SK-N-SH (cell line): ENCODE measurements around the gene CEP112. TPM values are rescaled to one million over a fixed set of nuclear protein-coding genes. Genes with fewer than 3 reads are reported as not detected.

Experiments used
- CTCF ChIA-PET: fragments of 300-600, 350-600 bp; formaldehyde crosslinking; extraction: SDS; loops from one replicate; lab custom pipeline; 2021; lab: Yijun Ruan, JAX
- POLR2A ChIA-PET: fragments of 350-600 bp; sonication (Branson Sonifier 250); formaldehyde crosslinking; extraction: SDS; loops from one replicate; lab custom pipeline; 2020; ENCODE audit warnings: antibody characterized with exemption, inconsistent platforms; lab: Yijun Ruan, JAX
- DNase-seq: peaks from one replicate; pipeline ENCODE4 v3.0.0; 2012
- H2AFZ ChIP-seq: fragments of 200-600 bp; sonication (generic); 2 replicates; pipeline ENCODE4 v1.8.1; 2016; ENCODE audit warnings: antibody characterized with exemption, mild to moderate bottlenecking, low read depth
- H3F3A ChIP-seq: fragments of 200-600 bp; sonication (generic); replicated peaks from 2 replicates; pipeline ENCODE3; 2016; ENCODE audit warnings: antibody characterized with exemption, mild to moderate bottlenecking; ENCODE audit not compliant: insufficient read depth
- H3K27ac ChIP-seq, 2 experiments: fragments of 200-500 bp in 1 of 2; fragments of 200-600 bp in 1 of 2; sonication (Bioruptor generic) in 1 of 2; sonication (generic), shearing (Covaris generic) in 1 of 2; 2 replicates each; pipeline versions ENCODE4 v1.5.1 to v1.6.1; 2014 to 2016; ENCODE audit warnings: low read depth in 2 of 2, inconsistent platforms in 1 of 2, low read length in 1 of 2, mild to moderate bottlenecking in 1 of 2, mixed read lengths in 1 of 2
- H3K27me3 ChIP-seq: fragments of 200-600 bp; sonication (generic), shearing (Covaris generic); 2 replicates; pipeline ENCODE4 v1.6.1; 2016; ENCODE audit warnings: mixed run types; ENCODE audit not compliant: insufficient read depth
- H3K36me3 ChIP-seq, 2 experiments: fragments of 200-500 bp in 1 of 2; fragments of 200-600 bp in 1 of 2; sonication (Bioruptor generic) in 1 of 2; sonication (generic) in 1 of 2; replicated peaks in 1 of 2; 2 replicates each; pipeline versions ENCODE3 to v1.5.1; 2014 to 2016; ENCODE audit warnings: low read length in 1 of 2, mild to moderate bottlenecking in 1 of 2; ENCODE audit not compliant: insufficient read depth in 2 of 2, control insufficient read depth in 1 of 2
- H3K4me1 ChIP-seq, 2 experiments: fragments of 200-500 bp in 1 of 2; fragments of 200-600 bp in 1 of 2; sonication (Bioruptor generic) in 1 of 2; sonication (generic), shearing (Covaris generic) in 1 of 2; 2 replicates each; pipeline versions ENCODE4 v1.5.1 to v1.6.1; 2014 to 2016; ENCODE audit warnings: low read depth in 1 of 2, low read length in 1 of 2, mixed run types in 1 of 2; ENCODE audit not compliant: insufficient read depth in 2 of 2, control insufficient read depth in 1 of 2
- H3K4me2 ChIP-seq: fragments of 200-600 bp; sonication (generic), shearing (Covaris generic); 2 replicates; pipeline ENCODE4 v1.6.1; 2017; ENCODE audit warnings: mixed run types
- H3K4me3 ChIP-seq, 2 experiments: fragments of 200-500 bp in 1 of 2; fragments of 200-600 bp in 1 of 2; sonication (Bioruptor generic) in 1 of 2; sonication (generic), shearing (Covaris generic) in 1 of 2; 2 replicates each; pipeline versions ENCODE4 v1.5.1 to v1.8.1; 2014 to 2016; ENCODE audit warnings: low read depth in 2 of 2, inconsistent platforms in 1 of 2, low read length in 1 of 2, mild to moderate bottlenecking in 1 of 2, mixed read lengths in 1 of 2, moderate library complexity in 1 of 2
- H3K79me2 ChIP-seq: fragments of 200-600 bp; sonication (generic); 2 replicates; pipeline ENCODE4 v1.8.1; 2017; ENCODE audit warnings: mild to moderate bottlenecking; ENCODE audit not compliant: insufficient read depth
- H3K9ac ChIP-seq: fragments of 200-600 bp; sonication (generic); 2 replicates; pipeline ENCODE4 v1.6.1; 2017; ENCODE audit warnings: mixed run types
- H3K9me2 ChIP-seq: fragments of 200-600 bp; sonication (generic); 2 replicates; pipeline ENCODE4 v1.6.1; 2017; ENCODE audit warnings: mixed run types
- H3K9me3 ChIP-seq: fragments of 200-600 bp; sonication (generic); 2 replicates; pipeline ENCODE4 v1.6.1; 2017; ENCODE audit warnings: mixed run types, mild to moderate bottlenecking, moderate library complexity
- H4K20me1 ChIP-seq: fragments of 200-600 bp; sonication (generic); 2 replicates; pipeline ENCODE4 v1.6.1; 2017; ENCODE audit warnings: mild to moderate bottlenecking, mixed run types; ENCODE audit not compliant: insufficient read depth
- ELF1 ChIP-seq: IDR thresholded peaks from 2 replicates; pipeline ENCODE4 v1.4.0; 2012
- EP300 ChIP-seq, 2 experiments: IDR thresholded peaks; 2 replicates each; pipeline versions ENCODE4 v1.4.0 to v1.6.1; 2012; ENCODE audit warnings: borderline replicate concordance in 1 of 2, low read depth in 1 of 2, low read length in 1 of 2
- EZH2phosphoT487 ChIP-seq: fragments of 200-600 bp; sonication (generic); IDR thresholded peaks from 2 replicates; pipeline ENCODE4 v1.6.1; 2017; ENCODE audit warnings: low read depth, mixed run types, mild to moderate bottlenecking, antibody characterized with exemption, moderate library complexity, borderline replicate concordance
- GATA2 ChIP-seq: sonication (generic); formaldehyde crosslinking; IDR thresholded peaks from 2 replicates; pipeline ENCODE4 v1.5.0; 2020; ENCODE audit warnings: mild to moderate bottlenecking, missing genetic modification reagents
- JUND ChIP-seq: IDR thresholded peaks from 2 replicates; pipeline ENCODE4 v1.4.0; 2012
- NFIC ChIP-seq: IDR thresholded peaks from 2 replicates; pipeline ENCODE4 v1.4.0; 2012; ENCODE audit warnings: borderline replicate concordance
- NRF1 ChIP-seq: IDR thresholded peaks from 2 replicates; pipeline ENCODE4 v1.6.1; 2012; ENCODE audit warnings: low read depth, mild to moderate bottlenecking, low read length
- REST ChIP-seq: IDR thresholded peaks from 2 replicates; pipeline ENCODE4 v1.6.1; 2012; ENCODE audit warnings: mild to moderate bottlenecking, low read depth, low read length, moderate library complexity
- RFX5 ChIP-seq: IDR thresholded peaks from 2 replicates; pipeline ENCODE4 v1.6.1; 2012; ENCODE audit warnings: mild to moderate bottlenecking, improper control_type of control experiment, low read length
- RXRA ChIP-seq: IDR thresholded peaks from 2 replicates; pipeline ENCODE4 v1.4.0; 2012; ENCODE audit warnings: low read depth, mild to moderate bottlenecking, borderline replicate concordance
- TAF1 ChIP-seq: IDR thresholded peaks from 2 replicates; pipeline ENCODE4 v1.6.1; 2012; ENCODE audit warnings: low read depth, mild to moderate bottlenecking, low read length, moderate library complexity, borderline replicate concordance
- TCF12 ChIP-seq: IDR thresholded peaks from 2 replicates; pipeline ENCODE4 v1.4.0; 2012
- TEAD4 ChIP-seq: IDR thresholded peaks from 2 replicates; pipeline ENCODE4 v1.4.0; 2012; ENCODE audit warnings: mild to moderate bottlenecking, borderline replicate concordance; ENCODE audit not compliant: insufficient read depth
- USF2 ChIP-seq: fragments of 150-350 bp; IDR thresholded peaks from 2 replicates; pipeline ENCODE4 v1.6.1; 2017; ENCODE audit warnings: antibody characterized with exemption, low read length, low read depth, borderline replicate concordance
- YY1 ChIP-seq: IDR thresholded peaks from 2 replicates; pipeline ENCODE4 v1.4.0; 2012; ENCODE audit warnings: low read depth, mild to moderate bottlenecking
- WGBS: methylation state at CpG from one replicate; pipeline ENCODE4 v1.1.6; 2017; ENCODE audit warnings: low lambda C conversion rate; 5-methylcytosine and 5-hydroxymethylcytosine counted together
- polyA plus RNA-seq, 3 experiments: library from polyadenylated mRNA; depleted of rRNA; stranded (reverse); fragments of >200 nt; gene quantifications; 2 replicates each; pipeline ENCODE4 v1.2.3, GENCODE V29; 2012
- TF ChIP-seq, protein P1 (sequence below): IDR thresholded peaks from 2 replicates; pipeline ENCODE4; 2012

The CEP112 gene
- polyA plus RNA-seq, 1 of the 3 experiments (the other 2 are of a cell fraction): 7.9 TPM

DNA sequence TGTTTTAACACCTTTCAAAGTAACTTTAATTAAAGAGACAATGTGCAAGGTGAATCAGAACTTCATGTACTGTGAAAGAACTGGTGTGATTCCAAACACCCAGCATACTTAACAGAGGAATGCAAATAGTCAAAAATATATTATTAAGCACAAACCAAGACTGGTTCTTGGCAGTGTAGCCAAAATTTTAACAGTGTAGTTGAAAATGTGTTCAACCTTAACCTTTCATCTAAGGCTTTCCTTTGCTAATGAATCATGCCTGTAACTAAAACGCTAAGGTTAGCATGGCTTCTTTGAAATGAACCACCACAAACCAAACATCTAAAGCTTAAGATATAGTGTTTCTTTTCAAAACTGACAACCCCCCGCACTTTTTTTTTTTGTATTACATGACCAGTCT is 484.2 kb downstream of the CEP112 start (continued):
- no peak for TF ChIP-seq TEAD4

GRCh38 chr17:65704731-65705130 is 487.2 kb downstream of the CEP112 start:
- Histone ChIP-seq H3K4me1 (no peaks in the 10 kb centered on the region), H3K36me3 (no peaks in the 10 kb centered on the region), H2AFZ (no peak overlapping the region), H3K4me2 (no peak overlapping the region), H3K79me2 (no peaks in the 10 kb centered on the region), H3K9ac (no peak overlapping the region), H4K20me1 (no peaks in the 10 kb centered on the region), H3K9me2 (no peaks in the 10 kb centered on the region), H3K27ac (no peak overlapping the region), H3K9me3 (no peaks in the 10 kb centered on the region), H3K4me3 (no peak overlapping the region), H3F3A (no peaks in the 10 kb centered on the region), H3K27me3 (no peaks in the 10 kb centered on the region)
- no peak for TF ChIP-seq TAF1
- TF ChIP-seq USF2: no peak
- no peak for TF ChIP-seq ELF1
- TF ChIP-seq YY1: no peak
- no peak for TF ChIP-seq RFX5
- no peak for TF ChIP-seq NFIC
- TF ChIP-seq TCF12: no peak
- TF ChIP-seq NRF1: no peak
- no peak for TF ChIP-seq TEAD4
- TF ChIP-seq RXRA: no peak
- no peak for TF ChIP-seq JUND
- WGBS: 79% methylated on average over 5 of the region's 5 CpGs
- no peak for DNase-seq
- CTCF ChIA-PET: no interaction called here
- POLR2A ChIA-PET: no interaction called here

DNA sequence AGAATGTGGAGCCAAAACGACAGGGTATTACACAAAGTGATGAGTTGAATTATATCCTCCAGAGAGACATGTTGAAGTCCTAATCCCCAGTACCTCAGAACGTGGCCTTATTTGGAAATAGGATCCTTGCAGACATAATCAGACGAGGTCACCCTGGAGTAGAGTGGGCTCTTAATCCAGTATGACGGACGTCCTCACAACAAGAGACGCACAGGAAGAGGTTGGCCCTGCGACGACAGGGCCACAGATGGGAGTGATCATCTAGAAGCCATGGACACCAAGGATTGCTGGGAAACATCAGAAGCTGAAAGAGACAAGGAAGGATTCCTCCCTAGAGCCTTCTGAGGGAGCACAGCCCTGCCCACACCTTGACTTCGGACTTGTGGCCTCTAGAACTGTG is 488.0 kb downstream of the CEP112 start:
- CTCF ChIA-PET: no interaction called here
- H2AFZ ChIP-seq: no peak overlapping the region

More for the DNA sequence above, 488.0 kb downstream of the CEP112 start:
- no peaks in the 10 kb centered on the region for H3K36me3 ChIP-seq
- no peaks in the 10 kb centered on the region for H3K4me1 ChIP-seq
- no peaks in the 10 kb centered on the region for H3K9me3 ChIP-seq
- no peaks in the 10 kb centered on the region for H4K20me1 ChIP-seq
- no peak overlapping the region for H3K4me2 ChIP-seq
- no peaks in the 10 kb centered on the region for H3K79me2 ChIP-seq
- H3F3A ChIP-seq: no peaks in the 10 kb centered on the region
- H3K4me3 ChIP-seq: no peak overlapping the region
- 87% methylated on average over 9 of the region's 9 CpGs for WGBS
- no peak overlapping the region for H3K9ac ChIP-seq
- H3K27ac ChIP-seq: no peak overlapping the region
- POLR2A ChIA-PET: no interaction called here
- no peak for DNase-seq
- TF ChIP-seq YY1 (no peak), EZH2phosphoT487 (no peak), GATA2 (no peak), EP300 (IDR thresholded peaks at IDR 0.05; ENCODE audit: borderline replicate concordance in 1 of 2, low read depth in 1 of 2, low read length in 1 of 2) (no peak), RFX5 (no peak), USF2 (no peak), REST (no peak)
- TF ChIP-seq, protein P1, sequence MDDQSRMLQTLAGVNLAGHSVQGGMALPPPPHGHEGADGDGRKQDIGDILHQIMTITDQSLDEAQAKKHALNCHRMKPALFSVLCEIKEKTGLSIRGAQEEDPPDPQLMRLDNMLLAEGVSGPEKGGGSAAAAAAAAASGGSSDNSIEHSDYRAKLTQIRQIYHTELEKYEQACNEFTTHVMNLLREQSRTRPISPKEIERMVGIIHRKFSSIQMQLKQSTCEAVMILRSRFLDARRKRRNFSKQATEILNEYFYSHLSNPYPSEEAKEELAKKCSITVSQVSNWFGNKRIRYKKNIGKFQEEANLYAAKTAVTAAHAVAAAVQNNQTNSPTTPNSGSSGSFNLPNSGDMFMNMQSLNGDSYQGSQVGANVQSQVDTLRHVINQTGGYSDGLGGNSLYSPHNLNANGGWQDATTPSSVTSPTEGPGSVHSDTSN: no peak
- no peaks in the 10 kb centered on the region for H3K9me2 ChIP-seq
- no peaks in the 10 kb centered on the region for H3K27me3 ChIP-seq
